SK-N-SH (cell line): ENCODE measurements around the gene MYO18A.

Experiments used
- EZH2phosphoT487 ChIP-seq: fragments of 200-600 bp; sonication (generic); IDR thresholded peaks from 2 replicates; pipeline ENCODE4 v1.6.1; 2017; ENCODE audit warnings: low read depth, mixed run types, mild to moderate bottlenecking, antibody characterized with exemption, moderate library complexity, borderline replicate concordance
- REST ChIP-seq: IDR thresholded peaks from 2 replicates; pipeline ENCODE4 v1.6.1; 2012; ENCODE audit warnings: mild to moderate bottlenecking, low read depth, low read length, moderate library complexity

GRCh38 chr17:29193146-29193545 is 12.9 kb upstream of the MYO18A start:
- TF ChIP-seq EZH2phosphoT487 = no peak
- TF ChIP-seq REST = no peak
